HUES48 (cell line): Measurements from ENCODE around the gene PCSK7.

Experiments
- H3K27ac ChIP-seq: one replicate; pipeline ENCODE4 v1.7.0; 2013; ENCODE audit warnings: low read depth, low read length, inconsistent platforms
- H3K27me3 ChIP-seq: 2 replicates; pipeline ENCODE4 v1.6.1; 2013; ENCODE audit warnings: mild to moderate bottlenecking, low read length; ENCODE audit not compliant: control insufficient read depth, insufficient read depth
- H3K36me3 ChIP-seq: 2 replicates; pipeline ENCODE4 v1.6.1; 2013; ENCODE audit warnings: low read length; ENCODE audit not compliant: control insufficient read depth, insufficient read depth
- H3K4me1 ChIP-seq: 2 replicates; pipeline ENCODE4 v1.6.1; 2013; ENCODE audit warnings: mild to moderate bottlenecking, low read length; ENCODE audit not compliant: control insufficient read depth, insufficient read depth
- H3K4me3 ChIP-seq: 2 replicates; pipeline ENCODE4 v1.5.1; 2013; ENCODE audit warnings: mild to moderate bottlenecking, low read depth, low read length
- H3K9ac ChIP-seq: 2 replicates; pipeline ENCODE4 v1.6.1; 2013; ENCODE audit warnings: mild to moderate bottlenecking, low read depth, low read length, moderate library complexity
- H3K9me3 ChIP-seq: 2 replicates; pipeline ENCODE4 v1.6.1; 2013; ENCODE audit warnings: low read length; ENCODE audit not compliant: control insufficient read depth, insufficient read depth

Gene PCSK7

DNA sequence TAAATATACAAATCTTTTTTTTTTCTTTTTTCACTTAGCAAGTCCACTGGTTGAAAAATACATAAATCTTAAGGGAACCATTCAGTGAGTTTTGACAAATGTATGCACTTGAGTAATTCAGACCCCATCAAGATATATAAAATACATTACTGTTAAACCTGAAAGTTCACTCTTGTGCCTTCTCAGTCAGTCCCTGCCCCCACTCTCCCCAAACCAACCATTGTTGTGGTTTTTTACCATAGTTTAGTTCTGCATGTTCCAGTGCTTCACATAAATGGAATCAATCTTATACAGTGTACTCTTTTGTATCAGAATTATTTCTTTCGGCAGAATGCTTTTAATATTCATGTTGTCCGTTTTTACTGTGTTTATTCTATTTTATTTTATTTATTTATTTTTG lies 26.7 kb upstream of the PCSK7 start:
- Histone ChIP-seq H3K9ac (no peak overlapping the region), H3K36me3 (peaks cover 28% of the 10 kb centered on the region), H3K4me3 (no peak overlapping the region), H3K27ac (no peak overlapping the region), H3K4me1 (no peaks in the 10 kb centered on the region), H3K9me3 (no peaks in the 10 kb centered on the region), H3K27me3 (no peaks in the 10 kb centered on the region)

DNA sequence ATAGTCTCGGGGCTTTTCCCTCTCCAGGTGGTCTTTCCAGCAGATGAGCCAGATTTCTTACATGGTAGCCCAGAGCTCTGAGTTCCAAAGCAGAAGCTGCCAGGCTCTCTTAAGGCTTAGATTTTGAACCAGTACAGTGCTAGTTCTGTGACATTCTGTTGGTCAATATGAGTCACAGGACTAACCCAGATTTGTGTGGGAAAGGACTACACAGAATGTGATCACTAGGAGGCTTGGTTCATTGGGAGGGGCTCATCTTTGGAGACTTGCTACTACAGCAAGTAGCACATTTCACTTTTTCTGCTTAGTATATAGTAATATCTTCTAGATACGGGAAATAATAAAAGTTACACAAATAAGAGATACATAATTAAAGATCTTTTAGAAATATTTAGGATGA lies 24.7 kb upstream of the PCSK7 start:
- no peak overlapping the region for H3K4me3 ChIP-seq
- H3K36me3 ChIP-seq: peaks cover 33% of the 10 kb centered on the region
- no peak overlapping the region for H3K27ac ChIP-seq
- H3K27me3 ChIP-seq: no peaks in the 10 kb centered on the region
- H3K4me1 ChIP-seq: no peaks in the 10 kb centered on the region
- no peaks in the 10 kb centered on the region for H3K9me3 ChIP-seq
- no peak overlapping the region for H3K9ac ChIP-seq

- no peak overlapping the region for H3K9ac ChIP-seq
- no peak overlapping the region for H3K27ac ChIP-seq
- no peaks in the 10 kb centered on the region for H3K4me1 ChIP-seq
- no peak overlapping the region for H3K4me3 ChIP-seq
- H3K36me3 ChIP-seq: peaks cover 31% of the 10 kb centered on the region
- H3K27me3 ChIP-seq: no peaks in the 10 kb centered on the region
- no peaks in the 10 kb centered on the region for H3K9me3 ChIP-seq
These were observed 24.1 kb upstream of the PCSK7 start for GRCh38 chr11:117255966-117256365.

DNA sequence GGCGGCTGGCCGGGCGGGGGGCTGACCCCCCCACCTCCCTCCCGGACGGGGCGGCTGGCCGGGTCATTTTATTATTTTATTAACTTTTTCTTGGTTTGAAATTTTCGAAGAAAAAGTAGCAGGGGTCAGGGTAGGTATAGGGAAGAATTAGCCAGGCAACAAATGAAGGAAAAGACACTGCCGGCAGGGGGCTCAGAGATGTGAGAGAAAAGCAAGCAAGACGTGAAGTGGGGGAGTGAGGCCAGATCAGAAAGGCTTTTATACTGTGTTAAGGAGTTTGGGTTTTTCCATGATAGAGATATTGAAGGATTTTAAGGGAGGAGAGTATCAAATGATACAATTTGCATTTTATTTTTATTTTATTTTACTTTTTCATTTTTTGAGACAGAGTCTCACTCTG lies 19.6 kb upstream of the PCSK7 start:
- Histone ChIP-seq H3K4me3 (no peak overlapping the region), H3K9me3 (no peaks in the 10 kb centered on the region), H3K9ac (no peak overlapping the region), H3K4me1 (no peaks in the 10 kb centered on the region), H3K27me3 (no peaks in the 10 kb centered on the region), H3K36me3 (peaks cover 59% of the 10 kb centered on the region), H3K27ac (no peak overlapping the region)

DNA sequence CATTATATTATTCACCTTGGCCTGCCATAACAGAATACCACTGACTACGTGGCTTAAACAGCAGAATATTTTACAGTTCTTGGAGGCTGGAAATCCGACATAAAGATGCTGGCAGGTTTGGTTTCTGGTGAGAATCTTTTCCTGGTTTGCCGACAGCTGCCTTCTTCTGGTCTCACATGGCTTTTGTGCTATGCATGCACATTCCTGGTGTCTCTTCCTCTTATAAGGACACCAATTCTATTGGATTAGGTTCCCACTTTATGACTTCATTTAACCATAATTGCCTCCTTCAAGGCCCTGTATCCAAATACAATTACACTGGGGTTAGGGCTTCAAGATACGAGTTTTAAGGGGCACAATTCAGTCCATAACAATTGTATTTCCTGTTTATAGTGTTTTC lies 17.7 kb upstream of the PCSK7 start:
- no peaks in the 10 kb centered on the region for H3K4me1 ChIP-seq
- peaks cover 68% of the 10 kb centered on the region for H3K36me3 ChIP-seq
- H3K9ac ChIP-seq: no peak overlapping the region
- H3K4me3 ChIP-seq: no peak overlapping the region
- H3K27me3 ChIP-seq: no peaks in the 10 kb centered on the region
- H3K27ac ChIP-seq: no peak overlapping the region
- no peaks in the 10 kb centered on the region for H3K9me3 ChIP-seq

- peaks cover 71% of the 10 kb centered on the region for H3K36me3 ChIP-seq
- H3K27me3 ChIP-seq: no peaks in the 10 kb centered on the region
- no peaks in the 10 kb centered on the region for H3K4me1 ChIP-seq
- H3K9ac ChIP-seq: no peak overlapping the region
- no peak overlapping the region for H3K27ac ChIP-seq
- H3K4me3 ChIP-seq: no peak overlapping the region
- no peaks in the 10 kb centered on the region for H3K9me3 ChIP-seq
These were observed 16.5 kb upstream of the PCSK7 start for GRCh38 chr11:117248341-117248740.

- no peak overlapping the region for H3K4me3 ChIP-seq
- H3K4me1 ChIP-seq: no peaks in the 10 kb centered on the region
- no peaks in the 10 kb centered on the region for H3K9me3 ChIP-seq
- no peaks in the 10 kb centered on the region for H3K27me3 ChIP-seq
- no peak overlapping the region for H3K27ac ChIP-seq
- H3K36me3 ChIP-seq: peaks cover 56% of the 10 kb centered on the region
- H3K9ac ChIP-seq: no peak overlapping the region
These were observed 7.4 kb upstream of the PCSK7 start for GRCh38 chr11:117239295-117239694.

DNA sequence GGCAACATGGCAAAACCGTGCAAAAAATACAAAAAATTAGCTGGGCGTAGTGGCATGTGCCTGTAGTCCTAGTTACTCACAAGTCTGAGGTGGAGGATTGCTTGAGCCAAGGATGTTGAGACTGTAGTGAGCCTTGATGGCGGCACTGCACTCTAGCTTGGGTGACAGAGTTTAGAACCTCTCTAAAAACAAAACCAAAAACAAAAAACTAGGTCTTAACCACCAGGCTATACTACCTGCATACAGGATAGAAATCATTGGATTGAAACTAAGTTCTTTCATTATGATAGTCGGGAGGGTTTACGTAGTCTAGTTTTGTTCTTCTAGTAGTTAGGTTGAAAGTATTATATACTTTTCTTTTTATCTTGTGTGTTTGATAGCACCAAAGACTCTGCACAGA lies 6.3 kb upstream of the PCSK7 start:
- Histone ChIP-seq H3K9ac (no peak overlapping the region), H3K27ac (no peak overlapping the region), H3K36me3 (peaks cover 46% of the 10 kb centered on the region), H3K27me3 (no peaks in the 10 kb centered on the region), H3K4me3 (no peak overlapping the region), H3K9me3 (no peaks in the 10 kb centered on the region), H3K4me1 (peaks cover 7% of the 10 kb centered on the region)

- Histone ChIP-seq H3K4me1 (peaks cover 11% of the 10 kb centered on the region), H3K27me3 (no peaks in the 10 kb centered on the region), H3K27ac (peak overlapping the region; percentile 23), H3K9me3 (no peaks in the 10 kb centered on the region), H3K9ac (peak overlapping the region; percentile 83), H3K36me3 (peaks cover 31% of the 10 kb centered on the region), H3K4me3 (peak overlapping the region; percentile 85)
These were observed 1.1 kb upstream of the PCSK7 start for GRCh38 chr11:117232911-117233409.

- peak within 1 kb of the TSS; percentile 100 for H3K4me3 ChIP-seq
- no peaks in the 10 kb centered on the region for H3K27me3 ChIP-seq
- peaks cover 37% of the 10 kb centered on the region for H3K36me3 ChIP-seq
- no peaks in the 10 kb centered on the region for H3K9me3 ChIP-seq
- H3K9ac ChIP-seq: peak within 1 kb of the TSS; percentile 85
- peaks cover 11% of the 10 kb centered on the region for H3K4me1 ChIP-seq
- peak within 1 kb of the TSS; percentile 89 for H3K27ac ChIP-seq
These were observed 412 bp upstream of the PCSK7 start, which contains the start of gene RNF214 for GRCh38 chr11:117232092-117232878. Gene RNF214 (plus strand): TSS chr11:117232671. CDS start chr11:117234273, 1,602 bp downstream.

GRCh38 chr11:117230999-117231841 lies 653 bp downstream of the PCSK7 start:
- H3K9me3 ChIP-seq: no peaks in the 10 kb centered on the region
- H3K27me3 ChIP-seq: no peaks in the 10 kb centered on the region
- H3K4me3 ChIP-seq: peak overlapping the region; percentile 100
- peaks cover 40% of the 10 kb centered on the region for H3K36me3 ChIP-seq
- H3K9ac ChIP-seq: peak overlapping the region; percentile 54
- H3K4me1 ChIP-seq: peaks cover 11% of the 10 kb centered on the region
- H3K27ac ChIP-seq: peak overlapping the region; percentile 57
